Fibroblast of peridontal ligament (primary cell): ENCODE measurements around the gene JAM3.
A peak's percentile ranks its signal among the peaks of the same experiment; 100 is the strongest.

Source experiments
- DNase-seq: peaks from one replicate; pipeline ENCODE4 v3.0.0-alpha.2; 2010; ENCODE audit errors: extremely low read depth

The JAM3 gene

DNA sequence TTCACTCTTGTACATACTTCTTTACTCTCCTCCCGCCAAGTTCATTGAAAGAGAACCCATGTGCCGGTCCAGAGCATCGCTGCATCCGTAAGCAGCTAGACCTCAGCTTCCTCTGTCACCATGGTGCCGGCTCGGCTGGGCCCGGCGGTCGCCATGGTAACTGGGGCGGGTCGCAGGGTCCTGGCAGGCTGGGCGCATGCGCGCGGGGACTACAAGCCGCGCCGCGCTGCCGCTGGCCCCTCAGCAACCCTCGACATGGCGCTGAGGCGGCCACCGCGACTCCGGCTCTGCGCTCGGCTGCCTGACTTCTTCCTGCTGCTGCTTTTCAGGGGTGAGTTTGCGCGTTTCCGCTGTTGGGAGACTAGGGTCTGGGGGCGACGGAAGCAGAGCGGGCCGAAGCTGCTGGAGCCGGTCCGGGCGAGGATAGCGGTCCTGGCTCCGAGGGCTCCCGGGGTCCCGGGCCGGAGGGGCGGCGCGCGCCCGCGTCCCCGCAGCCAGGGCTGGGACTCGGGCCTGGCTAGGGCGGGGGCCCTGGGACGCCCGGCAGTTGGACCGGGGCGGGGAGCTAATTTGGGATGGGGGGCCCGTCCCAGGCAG, at the start of gene JAM3:
JAM3 (plus strand) TSS at position 244 of the 597 bp plus-strand sequence; CDS start at position 256, 12 bp downstream.
- DNase-seq, result peak; percentile 90

DNA sequence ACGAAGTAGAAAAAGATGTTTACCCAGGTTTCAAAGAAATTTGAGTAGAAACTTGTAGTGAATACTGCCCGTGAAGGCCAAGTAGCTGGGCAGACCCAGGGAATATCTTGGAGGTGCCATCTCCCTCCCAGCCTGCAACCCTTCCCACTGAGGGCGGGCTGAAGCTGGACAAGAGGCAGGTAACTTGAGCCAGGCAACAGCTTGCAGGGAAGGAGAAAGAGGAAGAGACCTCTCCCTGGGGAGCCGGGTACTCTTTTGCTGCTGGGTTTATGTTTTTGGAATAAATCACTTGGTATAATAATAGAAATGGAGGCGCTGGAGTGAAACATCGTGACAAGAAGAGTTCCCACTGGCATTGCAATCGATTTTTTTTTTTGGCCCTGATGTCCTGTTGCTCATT, 49.4 kb upstream of the JAM3 start:
- no peak for DNase-seq

DNA sequence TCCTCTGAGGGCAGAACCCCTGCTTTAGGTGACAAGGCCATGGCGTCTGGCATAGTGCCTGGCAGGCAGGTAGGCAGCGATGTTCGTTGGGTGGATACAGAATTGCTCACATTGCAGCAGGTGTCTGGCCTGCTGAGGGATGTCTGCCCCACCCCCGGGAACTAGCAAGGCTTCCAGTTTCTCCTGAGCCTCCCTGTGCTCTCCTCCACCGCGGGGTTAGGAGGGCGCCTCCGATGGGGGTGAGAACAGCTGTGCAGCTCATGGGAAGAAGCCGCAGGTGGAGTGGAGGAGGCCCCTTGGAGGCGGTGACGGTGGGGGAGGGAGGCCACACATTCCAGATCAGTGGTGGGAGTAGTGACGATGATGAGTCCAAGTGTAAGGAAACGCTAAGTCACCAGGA, 48.3 kb upstream of the JAM3 start:
- no peak for DNase-seq

DNA sequence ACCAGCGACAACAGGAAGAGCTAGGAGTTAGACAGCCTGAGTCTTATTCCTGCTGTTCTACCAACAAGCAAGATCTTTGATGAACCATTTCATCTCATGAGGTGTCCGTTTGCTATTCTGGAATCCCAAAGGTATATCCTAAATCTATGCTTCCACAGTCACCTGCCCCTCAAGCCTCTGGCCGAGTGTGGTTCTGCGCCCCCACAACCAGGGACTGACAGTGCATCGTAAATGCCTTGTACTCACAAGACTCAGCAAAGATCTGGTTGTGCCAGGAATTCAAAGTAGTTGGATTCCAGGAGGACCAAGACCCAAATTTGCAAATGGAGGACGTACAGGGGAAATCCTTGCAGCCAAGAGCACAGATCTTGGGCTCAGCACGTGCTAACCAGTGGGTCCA, 47.5 kb upstream of the JAM3 start:
- no peak for DNase-seq

DNA sequence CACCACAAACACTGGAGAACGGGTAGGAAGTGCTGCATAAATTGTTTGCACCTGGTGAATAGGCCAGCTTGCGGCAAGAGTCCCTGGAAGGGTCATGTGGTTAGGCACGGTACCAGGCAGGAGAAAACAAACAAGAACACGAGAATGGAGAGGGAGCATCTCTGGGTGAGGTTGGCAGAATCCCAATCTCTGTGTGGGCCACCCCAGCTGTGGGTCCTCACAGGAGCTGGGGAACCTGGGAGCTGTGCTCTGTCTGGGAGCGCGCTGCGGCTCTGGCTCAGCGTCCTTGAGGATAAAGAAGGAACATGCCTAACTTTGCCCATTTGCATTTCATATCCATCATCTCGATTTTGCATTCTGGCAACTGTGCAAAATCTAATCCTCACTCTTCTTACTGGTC, 46.1 kb upstream of the JAM3 start:
- no peak for DNase-seq

DNA sequence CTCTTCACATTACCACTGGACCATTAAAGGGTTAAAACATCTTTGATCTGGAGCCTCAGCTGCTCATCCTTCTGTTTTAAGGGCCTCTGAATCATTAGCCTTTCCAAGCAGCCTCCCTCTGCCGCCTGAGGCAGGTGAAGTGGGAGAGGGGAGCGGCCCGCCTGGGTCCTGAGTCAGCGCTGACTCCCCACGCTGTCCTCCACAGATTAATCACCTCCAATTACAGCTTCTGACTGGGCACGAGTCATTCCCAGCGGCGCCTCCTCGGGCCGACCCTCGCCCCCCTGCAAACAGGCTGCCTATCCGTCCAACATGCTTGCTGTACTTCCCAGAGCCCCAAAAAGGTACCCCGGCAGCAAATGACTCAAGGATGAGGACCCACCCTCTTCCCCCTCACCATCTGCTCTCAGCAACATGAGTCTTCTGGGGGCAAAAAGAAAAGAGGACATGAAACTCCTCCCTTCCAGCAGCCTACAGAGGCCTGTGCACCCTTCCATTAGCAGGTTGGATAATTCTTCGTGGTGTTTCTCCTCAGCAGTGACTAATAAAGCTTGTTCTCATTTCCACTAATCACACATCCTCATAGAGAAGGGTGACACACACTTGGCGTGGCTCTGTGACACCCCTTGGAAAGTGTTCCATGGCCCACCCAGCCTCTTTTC, 44.3 kb upstream of the JAM3 start:
- DNase-seq, result no peak

DNA sequence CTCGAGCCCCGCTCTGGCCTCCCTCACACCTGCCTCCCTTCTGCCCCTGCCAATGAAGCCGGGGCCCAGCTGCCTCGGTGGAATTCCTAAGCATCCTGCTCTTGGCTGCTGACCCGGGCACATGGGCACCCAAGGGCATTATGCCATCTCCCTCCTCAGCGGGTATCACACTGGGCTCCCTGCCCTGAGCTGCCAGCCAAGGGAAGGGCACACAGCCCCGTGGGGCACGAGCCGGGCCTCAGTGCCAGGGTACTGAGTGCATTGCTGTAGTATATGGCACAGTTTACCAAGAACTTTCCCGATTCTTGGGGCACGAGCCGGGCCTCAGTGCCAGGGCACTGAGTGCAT, 43.8 kb upstream of the JAM3 start:
- no peak for DNase-seq

DNA sequence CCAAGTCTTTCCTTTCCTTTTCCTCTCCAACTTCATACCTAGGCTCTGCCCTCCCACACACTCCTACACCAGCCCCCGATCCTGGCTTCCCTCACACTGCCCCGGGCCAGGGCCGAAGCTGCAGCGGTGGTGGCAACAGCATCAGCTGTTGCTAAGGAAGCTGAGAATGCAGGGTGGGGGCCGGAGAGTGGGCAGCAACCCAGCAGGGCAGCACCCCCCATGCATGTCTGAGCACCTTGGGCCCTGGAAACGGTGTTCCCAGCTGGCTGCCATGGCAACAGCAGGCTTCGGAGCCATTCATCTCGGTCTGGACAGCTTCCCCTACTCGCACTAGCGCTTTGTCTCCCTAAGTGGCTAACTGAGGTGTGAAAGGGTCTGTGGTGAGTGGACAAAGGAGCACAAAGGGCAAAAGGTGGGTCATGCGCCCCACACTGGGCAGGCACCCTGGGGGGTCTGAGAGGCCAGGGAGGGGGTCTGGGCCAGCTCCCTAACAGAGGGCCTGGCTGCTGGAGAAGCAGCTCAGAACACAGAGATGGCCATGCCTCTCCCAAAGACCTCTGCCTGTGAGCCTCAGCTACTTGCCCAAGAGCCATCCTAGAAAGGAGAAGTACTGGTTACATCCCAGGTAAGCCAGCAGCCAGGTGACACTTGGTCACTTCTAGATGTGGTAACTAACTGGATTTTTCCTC, 42.1 kb upstream of the JAM3 start:
- DNase-seq, result no peak

DNA sequence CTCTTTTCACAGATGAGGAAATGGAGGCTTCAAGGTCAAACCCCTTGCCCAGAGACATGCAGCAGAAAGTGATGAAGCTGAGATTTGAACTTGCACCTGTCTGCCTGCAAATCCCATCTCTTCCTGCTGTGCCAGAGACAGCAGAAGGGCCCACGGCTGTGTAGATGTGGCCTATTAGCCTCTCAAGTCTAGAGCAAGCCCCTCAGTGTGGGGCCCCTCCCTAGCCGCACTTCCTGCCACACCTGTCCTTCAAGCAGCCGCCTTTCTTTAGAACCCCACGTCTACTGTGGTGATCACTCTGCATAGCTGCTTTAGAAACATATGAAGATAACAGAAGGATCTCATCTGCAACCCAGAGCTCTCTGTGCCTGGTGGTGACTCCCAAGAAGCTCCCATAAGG, 41.2 kb upstream of the JAM3 start:
- DNase-seq, result no peak

DNA sequence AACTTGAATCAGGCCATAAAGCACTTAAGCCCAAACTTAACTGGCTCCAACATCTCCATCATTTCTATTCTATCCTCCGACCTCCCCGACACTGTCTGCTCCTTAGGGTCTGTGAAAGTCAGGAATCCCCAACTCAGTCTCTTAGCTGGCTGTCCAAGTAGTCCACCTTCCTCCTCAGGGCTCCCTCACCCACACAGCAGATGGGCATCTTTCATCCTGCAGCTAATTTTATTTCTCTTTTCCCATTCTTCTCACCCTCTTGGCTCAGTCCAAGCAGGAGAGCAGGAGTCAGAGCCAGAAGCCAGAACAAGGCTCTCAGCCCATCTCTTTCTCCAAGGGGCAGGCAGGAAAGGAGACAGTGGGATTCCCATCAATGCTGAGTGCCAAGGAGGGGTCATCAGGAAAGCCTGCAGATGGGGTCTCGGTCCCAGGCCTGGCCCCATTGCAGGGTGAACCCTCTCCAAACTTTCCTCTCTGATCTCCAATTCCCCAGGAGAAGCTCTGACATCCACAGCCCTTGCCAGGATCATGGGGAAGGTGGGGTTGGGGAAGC, 40.4 kb upstream of the JAM3 start:
- DNase-seq, result no peak

DNA sequence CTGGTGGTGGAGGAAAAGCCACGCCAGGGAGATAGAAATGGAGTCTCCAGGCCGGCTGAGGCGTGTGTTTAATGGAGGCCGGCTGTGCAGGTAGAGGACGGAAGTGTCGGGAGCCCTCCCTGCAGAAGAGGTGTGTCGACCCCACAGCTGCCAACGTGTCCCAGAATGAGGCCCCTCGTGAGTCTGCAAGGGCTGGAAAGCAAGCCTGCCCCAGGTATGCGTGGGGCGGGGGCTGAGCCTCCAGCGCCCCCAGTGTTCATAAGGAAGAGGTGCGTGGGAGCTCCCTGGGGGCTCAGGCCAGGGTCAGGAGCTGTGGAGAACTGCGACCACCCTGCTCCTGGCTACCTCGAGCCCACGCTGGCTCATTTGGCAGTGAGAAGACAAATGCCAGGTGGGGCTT, 38.0 kb upstream of the JAM3 start:
- DNase-seq, result no peak

DNA sequence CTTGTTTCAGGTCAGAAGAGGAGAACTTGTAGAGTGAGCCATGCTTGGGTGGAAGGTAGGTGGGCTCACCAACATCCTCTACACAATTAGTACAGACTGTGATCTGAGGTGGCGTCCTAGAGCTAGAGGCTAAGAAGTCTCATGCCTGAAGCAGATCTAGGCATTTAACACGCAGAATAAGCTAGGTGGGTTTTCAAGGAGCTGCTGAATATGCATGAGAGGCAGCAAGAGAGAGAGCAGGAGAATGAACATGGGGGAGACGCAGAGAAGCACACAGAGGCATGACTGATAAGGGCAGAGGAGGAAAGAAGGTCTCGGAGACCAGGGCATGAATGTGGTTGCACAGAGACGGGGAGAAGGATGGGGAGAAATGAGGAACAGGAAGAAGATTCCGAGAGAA, 36.8 kb upstream of the JAM3 start:
- DNase-seq, result no peak

DNA sequence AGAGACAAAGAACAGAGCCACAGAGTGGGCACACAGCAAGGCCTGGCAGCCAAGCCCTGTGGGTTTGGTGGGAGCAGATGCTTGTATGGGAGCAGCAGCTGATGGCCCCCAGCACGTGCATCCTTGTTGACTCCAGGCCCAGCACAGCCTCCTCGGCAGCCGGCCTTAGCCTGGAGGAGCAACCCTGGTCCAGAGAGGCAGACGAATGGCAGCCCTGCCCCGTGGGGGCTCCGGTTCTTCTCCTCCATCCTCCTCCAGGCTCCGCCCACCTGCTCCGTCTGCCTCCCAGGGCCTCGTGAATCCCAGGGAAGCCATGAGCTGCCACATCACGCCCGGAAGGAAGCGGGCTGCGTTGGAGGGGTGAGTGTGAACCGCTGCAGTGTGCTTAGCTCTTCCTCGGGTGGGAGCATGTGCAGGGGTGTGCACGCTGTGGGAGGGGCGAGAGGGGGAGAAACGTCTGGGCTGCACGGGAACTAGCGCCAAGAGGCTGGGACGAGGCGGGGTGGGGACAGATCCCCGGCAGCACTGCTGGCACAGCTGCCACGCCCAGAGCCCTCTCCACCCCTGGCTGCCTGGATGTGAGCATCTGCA, 36.3 kb upstream of the JAM3 start:
- no peak for DNase-seq

DNA sequence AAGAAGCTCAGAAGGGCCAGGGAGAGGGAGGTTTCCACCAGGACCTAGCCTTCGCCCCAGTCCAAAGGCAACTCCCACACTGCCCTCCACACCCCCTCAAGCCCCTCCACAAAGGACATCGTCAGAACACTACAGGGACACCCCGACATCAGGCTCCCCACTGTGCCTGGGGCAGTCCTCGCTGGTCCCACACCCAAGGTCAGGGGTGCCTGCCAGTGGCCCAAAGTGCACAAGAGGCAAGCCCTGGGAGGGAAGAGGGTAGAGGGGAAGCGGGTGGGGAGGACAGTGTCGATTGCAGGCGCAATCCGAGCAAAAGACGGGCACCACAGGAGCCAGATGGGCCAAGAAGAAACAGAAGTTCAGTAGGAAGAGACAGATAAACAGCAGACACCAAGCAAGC, 35.6 kb upstream of the JAM3 start:
- DNase-seq, result no peak

DNA sequence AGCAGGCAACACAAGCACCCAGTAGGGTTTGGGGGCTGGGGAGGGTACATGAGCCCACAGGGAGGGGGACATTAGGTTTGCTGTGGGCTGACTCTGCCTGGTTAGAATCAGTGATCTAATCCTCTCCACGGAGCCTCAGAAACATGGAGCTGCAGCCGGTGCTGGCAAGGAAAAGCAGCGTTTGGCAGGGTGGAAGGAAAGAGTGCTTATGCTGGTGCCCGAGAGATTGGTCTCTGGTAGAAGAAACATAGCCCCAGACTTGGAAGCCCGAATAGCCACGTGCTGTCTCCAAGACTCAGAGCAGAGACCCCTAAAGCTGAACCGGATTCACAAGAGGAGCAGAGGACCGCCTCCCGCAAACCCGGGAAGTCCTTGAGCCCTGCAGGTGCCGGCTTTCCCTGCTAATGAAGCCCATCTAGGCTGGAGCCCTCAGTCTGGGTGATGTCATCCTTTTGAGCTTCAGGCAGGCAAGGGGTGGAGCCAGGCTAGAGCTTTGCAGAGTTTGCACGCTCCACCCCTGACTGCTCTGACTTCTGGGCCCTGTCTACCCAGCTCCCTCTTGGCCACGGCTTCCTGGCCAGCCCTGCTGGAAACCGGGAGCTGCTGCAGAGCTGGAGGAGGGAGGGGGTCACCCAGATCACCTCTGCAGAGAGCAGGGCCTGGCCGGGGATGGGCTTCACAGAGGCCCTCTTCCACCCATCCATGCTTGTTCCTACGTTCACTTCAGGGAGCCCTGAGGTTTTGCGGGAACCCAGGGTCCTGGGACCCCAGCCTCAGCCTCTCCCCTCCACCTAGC, 35.0 kb upstream of the JAM3 start:
- peak; percentile 85 for DNase-seq

DNA sequence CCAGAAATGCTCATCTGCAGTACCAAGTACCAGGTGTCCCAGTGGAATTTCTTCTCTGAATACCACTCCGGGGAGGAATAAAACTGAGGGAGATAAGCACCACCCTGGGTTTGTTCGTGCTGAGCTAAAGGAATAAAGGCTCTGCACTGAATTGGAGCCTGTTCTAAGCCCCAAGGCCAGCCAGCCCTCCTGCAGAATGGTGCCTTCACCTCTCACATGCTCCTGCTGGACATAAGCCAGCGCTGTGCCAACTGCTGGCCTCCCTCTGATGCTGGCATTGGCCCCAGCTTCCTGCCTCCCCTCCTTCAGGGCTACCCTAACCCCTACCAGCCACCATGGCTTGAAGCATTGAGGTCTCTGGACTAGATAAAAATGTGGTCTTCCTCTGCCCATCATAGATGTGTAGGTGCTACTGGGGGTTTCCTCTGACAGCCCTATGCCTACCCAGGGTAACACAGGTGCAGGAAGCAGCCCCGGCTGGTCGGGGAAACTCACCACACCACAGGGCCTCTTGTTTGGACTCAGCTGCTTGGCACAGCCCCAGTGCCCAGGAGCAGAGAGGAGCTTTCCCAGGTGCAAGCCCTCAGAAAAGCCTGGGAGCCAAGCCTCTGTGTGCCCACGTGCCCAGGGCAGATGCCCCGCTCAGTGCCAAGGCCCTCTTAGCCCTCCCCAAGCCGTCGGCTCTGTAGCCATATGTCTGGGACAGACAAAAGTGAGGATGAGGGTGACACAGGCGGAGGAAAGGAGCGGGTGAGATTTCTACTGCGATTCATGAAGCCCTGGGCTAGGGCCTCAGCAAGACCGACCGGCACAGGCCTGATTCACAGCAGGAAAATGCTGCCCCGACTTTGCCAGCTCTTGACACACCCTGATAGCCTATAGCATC, 34.1 kb upstream of the JAM3 start:
- DNase-seq, result no peak

DNA sequence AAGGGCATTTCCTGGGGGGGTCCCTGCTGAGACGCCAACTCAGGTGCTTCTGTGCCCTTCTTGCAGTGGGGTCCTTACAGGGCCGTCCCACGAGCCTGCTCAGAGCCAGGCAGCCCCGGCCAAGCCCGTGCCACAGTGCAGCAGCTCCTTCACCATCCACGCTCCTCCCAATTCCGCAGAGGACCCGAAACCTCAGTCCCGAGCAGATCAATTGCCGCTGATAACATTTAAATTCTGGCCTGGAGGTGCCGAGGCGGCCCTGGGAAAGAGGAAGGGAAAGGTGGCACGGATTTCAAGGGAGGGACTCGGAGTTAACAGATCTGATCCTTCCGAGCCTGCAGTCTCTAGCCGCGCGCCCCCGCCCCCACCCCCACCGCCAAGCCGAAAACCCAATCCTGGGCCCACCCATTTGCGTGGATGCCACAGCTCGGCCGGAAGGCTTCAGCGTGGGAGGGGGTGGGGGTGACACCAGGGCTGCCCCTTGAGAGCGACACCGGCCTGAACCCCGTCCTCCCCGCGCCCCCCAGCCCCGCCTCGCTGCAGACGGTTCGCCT, 32.3 kb upstream of the JAM3 start:
- peak; percentile 18 for DNase-seq

DNA sequence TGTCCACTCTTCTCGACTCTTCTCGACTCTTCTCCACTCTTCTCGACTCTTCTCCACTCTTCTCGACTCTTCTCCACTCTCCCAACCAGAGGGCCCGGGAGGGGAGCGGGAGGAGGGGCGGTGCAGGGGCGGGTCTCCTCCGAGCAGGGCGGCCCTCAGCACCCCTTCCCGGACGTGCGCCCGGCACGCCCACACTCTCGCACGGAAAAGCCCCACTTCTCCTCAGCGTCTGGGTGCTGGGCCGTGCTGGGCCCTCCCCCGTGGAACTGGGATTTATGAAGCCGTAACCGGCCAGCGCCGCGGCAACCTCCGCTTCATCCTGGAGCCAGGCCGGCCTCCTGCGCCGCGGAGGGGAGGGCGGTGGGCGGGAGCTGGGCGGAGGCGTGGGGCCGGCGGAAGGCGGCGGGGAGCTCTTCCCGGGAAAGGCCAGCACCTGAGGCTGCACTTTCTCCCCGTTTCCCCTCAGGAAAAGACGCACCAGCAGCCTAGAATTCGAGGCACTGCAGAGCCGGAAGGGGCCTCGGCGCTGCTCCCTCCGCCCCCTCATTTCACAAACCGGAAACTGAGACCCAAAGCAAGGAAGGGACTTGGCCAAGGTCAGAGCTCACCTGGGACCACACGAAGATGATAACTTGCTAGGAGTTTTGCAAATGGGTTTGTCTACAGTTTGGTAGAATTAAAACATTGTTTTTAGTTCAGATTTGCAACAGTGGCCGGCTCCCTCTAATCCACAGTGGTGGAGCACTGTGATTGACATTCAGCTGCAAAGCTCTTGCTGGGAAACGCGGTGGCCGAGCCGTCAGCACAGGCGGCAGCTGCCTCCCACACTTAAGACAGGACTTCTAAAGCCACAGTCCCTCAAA, 31.6 kb upstream of the JAM3 start:
- peak; percentile 72 for DNase-seq

DNA sequence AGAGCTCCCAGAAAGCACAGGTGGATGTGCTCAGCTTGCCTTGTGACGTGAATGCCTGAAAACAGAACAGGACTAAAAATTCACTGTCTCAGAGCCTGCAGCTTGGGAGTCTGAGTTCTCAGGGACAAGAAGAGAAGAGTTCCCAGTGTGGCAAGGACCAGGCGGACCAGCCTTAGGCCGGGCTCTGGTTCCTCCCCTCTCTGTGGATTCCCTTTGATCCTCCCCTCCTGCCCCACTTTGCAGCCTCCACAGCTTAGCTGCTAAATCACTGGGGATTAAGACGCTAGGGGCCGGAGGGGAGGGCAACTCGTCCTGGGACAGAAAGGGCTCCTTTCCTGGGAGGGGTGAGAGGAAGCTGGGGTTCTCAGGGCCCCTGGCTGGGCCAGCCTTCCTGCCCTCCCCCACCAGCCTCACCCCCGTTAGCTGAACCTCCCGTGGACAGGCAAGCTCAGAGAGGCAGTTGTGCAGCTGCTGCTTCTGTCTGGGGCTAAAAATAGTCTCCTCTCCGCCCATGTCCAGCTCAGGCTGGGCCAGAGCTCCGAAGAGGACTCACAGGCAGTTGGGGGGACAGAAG, 29.9 kb upstream of the JAM3 start:
- DNase-seq, result no peak
